Measurements from ENCODE around the gene CPA4. TPM values are rescaled to one million over a fixed set of nuclear protein-coding genes. Genes with fewer than 3 reads are reported as not detected.

Gene CPA4
- total RNA-seq, 2 donors from 2014 or later, result 9.6 to 10.2 TPM

DNA sequence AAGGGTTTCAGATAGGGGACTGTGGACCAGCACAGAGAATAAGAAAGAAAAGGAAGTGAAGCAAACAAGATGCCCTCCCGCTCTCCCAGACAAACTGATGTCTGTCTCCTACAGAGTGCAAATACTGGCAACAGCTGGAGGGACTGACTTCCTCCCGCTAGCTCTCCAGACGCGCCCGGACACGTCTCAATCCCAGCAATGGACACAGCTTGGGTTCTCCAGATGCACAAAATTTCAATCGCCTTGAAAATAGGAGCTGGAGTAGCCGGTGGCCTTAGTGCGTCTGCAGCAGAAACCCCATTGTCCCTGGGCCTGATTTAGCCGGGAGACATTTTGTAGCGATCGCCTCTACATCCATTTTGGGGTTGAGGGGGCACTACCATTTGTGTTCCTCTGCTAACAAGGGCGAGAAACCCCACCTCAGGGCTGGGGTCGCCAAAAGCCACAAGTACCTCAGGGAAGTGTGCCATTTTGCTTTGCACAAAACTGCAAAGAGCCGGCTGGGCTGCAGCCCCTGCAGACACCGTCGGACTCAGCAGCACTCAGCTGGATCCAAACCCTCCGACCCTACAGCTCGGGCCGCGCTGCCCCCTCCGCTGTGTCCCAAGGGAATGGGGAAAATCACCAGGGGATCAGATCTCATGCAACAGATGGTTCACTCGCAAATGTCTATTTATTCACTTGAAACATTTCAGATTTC, 20.4 kb upstream of the CPA4 start:
- Histone ChIP-seq H3K9me3 (no peaks in the 10 kb centered on the region), H3K27ac (peak overlapping the region; percentile 54 to 96 (median 94)), H3K27me3 (no peaks in the 10 kb centered on the region), H3K36me3 (replicated peaks in 1 of 2; ENCODE audit: insufficient read depth in 1 of 2, low read depth in 2 of 2) (peaks cover 0 to 7% of the 10 kb centered on the region in 2 donors), H3K4me1 (peaks cover 71% of the 10 kb centered on the region), H3K4me3 (no peak overlapping the region)
- no peak for TF ChIP-seq POLR2A (IDR thresholded peaks at IDR 0.05)
- TF ChIP-seq, protein P1, sequence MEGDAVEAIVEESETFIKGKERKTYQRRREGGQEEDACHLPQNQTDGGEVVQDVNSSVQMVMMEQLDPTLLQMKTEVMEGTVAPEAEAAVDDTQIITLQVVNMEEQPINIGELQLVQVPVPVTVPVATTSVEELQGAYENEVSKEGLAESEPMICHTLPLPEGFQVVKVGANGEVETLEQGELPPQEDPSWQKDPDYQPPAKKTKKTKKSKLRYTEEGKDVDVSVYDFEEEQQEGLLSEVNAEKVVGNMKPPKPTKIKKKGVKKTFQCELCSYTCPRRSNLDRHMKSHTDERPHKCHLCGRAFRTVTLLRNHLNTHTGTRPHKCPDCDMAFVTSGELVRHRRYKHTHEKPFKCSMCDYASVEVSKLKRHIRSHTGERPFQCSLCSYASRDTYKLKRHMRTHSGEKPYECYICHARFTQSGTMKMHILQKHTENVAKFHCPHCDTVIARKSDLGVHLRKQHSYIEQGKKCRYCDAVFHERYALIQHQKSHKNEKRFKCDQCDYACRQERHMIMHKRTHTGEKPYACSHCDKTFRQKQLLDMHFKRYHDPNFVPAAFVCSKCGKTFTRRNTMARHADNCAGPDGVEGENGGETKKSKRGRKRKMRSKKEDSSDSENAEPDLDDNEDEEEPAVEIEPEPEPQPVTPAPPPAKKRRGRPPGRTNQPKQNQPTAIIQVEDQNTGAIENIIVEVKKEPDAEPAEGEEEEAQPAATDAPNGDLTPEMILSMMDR (IDR thresholded peaks at IDR 0.05), result no peak
- 31 to 33% methylated on average over 20 to 23 of the region's 23 CpGs for WGBS, 2 donors
- ATAC-seq (peak; percentile 1), DNase-seq (peak in 1 of 4 donors; percentile 41)
- intact Hi-C loops (cut with DNase I), result loop anchor here (10.0 kb wide), 1 partner anchor 112 kb away; the partner anchor contains the start of gene CPA1

DNA sequence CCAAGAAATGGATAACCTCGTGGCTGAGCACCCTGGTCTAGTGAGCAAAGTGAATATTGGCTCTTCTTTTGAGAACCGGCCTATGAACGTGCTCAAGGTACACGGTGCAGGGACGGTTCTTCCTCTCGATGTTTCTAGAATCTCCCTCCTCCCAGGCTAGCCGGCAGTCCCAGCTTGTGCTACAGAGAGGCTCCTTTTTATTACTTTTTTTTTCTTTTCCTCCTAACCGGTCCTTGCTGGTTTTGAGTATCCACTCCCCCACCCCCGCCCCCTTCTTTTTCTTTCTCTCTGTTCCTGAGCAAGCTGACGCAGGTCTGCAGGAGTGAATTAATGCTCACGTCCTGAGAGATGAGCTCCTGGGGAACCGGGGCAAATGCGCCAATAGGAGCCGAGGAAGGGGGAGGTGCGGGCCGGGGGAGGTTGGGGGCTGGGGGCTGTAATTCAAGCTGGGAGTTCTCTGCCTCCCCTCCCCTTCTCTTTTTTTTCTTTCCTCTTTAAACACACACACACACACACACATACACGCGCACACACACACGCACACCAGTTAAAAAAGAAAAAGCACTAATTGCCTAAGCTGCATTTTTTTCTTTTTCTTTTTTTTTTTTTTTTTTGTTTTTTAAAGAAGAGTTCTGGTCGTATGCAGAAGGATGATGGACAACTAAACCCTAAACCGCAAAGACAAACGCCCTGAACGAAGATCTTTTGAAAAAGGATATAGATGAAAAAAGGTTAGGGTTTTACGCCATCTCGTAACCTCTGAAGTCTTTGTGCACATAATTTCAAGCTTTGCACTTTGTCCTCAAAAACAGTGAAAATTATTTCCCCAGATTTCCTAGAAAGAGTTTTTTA, 19.7 kb upstream of the CPA4 start:
- ATAC-seq (peak; percentile 8), DNase-seq (peak in 3 of 4 donors; percentile 57 to 67 (median 58))
- H3K27me3 ChIP-seq, result no peaks in the 10 kb centered on the region
- 7 to 11% methylated on average over 25 of the region's 25 CpGs for WGBS, 2 donors
- peak in 2 of 3 donors; percentile 61 to 64 for TF ChIP-seq POLR2A (IDR thresholded peaks at IDR 0.05)
- TF ChIP-seq, protein P1 (IDR thresholded peaks at IDR 0.05), result no peak
- peak overlapping the region; percentile 54 to 96 (median 94) for H3K27ac ChIP-seq
- peaks cover 0 to 7% of the 10 kb centered on the region in 2 donors for H3K36me3 ChIP-seq (replicated peaks in 1 of 2; ENCODE audit: insufficient read depth in 1 of 2, low read depth in 2 of 2)
- peaks cover 79% of the 10 kb centered on the region for H3K4me1 ChIP-seq
- no peaks in the 10 kb centered on the region for H3K9me3 ChIP-seq
- H3K4me3 ChIP-seq, result no peak overlapping the region
- intact Hi-C loops (cut with DNase I), result loop anchor here (10.0 kb wide), 1 partner anchor 111 kb away; the partner anchor contains the start of gene CPA1

DNA sequence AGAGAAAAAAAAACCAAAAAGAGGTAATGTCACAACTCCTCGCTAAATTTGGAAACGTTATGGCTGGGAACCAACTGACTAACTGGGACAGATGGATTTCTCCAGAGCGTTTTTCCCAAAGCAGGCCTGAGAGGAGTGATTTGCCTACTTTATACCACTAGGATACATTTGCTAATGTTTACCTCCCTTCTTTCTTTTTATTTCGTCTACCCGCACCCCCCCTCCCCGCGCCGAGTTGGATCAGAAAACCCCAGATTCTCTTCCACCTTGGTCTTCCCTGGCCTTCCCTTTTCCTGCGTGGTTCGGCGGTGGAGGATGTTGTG, 19.1 kb upstream of the CPA4 start:
- no peaks in the 10 kb centered on the region for H3K27me3 ChIP-seq
- peaks cover 0 to 7% of the 10 kb centered on the region in 2 donors for H3K36me3 ChIP-seq (replicated peaks in 1 of 2; ENCODE audit: insufficient read depth in 1 of 2, low read depth in 2 of 2)
- H3K27ac ChIP-seq, result peak overlapping the region in 3 of 4 donors; percentile 94 to 96 (median 95)
- 22 to 28% methylated on average over 11 of the region's 11 CpGs for WGBS, 2 donors
- intact Hi-C loops (cut with DNase I), result loop anchor here (10.0 kb wide), 1 partner anchor 111 kb away; the partner anchor contains the start of gene CPA1
- H3K4me1 ChIP-seq, result peaks cover 85% of the 10 kb centered on the region
- DNase-seq (no peak), ATAC-seq (no peak)
- peak in 1 of 3 donors; percentile 34 for TF ChIP-seq POLR2A (IDR thresholded peaks at IDR 0.05)
- TF ChIP-seq, protein P1 (IDR thresholded peaks at IDR 0.05), result peak in 4 of 7 experiments; percentile 6 to 23 (median 11)
- no peaks in the 10 kb centered on the region for H3K9me3 ChIP-seq
- H3K4me3 ChIP-seq, result no peak overlapping the region

DNA sequence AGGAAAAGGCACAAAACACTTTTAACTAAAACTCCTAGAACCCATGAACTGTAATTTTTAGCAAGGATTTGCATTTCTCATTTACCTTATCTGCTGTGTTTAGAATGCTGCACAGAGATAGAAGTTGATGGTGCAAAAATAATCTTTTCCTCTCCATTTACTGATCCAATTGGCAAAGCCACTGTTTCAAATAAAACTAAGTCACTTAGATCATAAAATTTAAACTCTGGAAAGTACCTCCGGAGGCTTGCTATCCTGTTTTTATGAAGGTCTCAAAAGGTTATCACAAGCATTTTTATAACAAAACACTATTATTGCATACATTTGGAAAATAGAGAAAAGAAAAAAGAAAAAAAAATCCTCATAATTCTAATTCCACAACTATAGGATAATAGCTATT, 18.7 kb upstream of the CPA4 start:
- H3K4me3 ChIP-seq, result no peak overlapping the region
- WGBS, 2 donors, result 17 to 32% methylated on average over 1 of the region's 1 CpG
- intact Hi-C loops (cut with DNase I), result loop anchor here (10.0 kb wide), 1 partner anchor 111 kb away; the partner anchor contains the start of gene CPA1

More for the DNA sequence above, 18.7 kb upstream of the CPA4 start:
- ATAC-seq (no peak), DNase-seq (no peak)
- Histone ChIP-seq H3K4me1 (peaks cover 89% of the 10 kb centered on the region), H3K36me3 (replicated peaks in 1 of 2; ENCODE audit: insufficient read depth in 1 of 2, low read depth in 2 of 2) (peaks cover 1 to 7% of the 10 kb centered on the region in 2 donors), H3K27ac (peak overlapping the region in 3 of 4 donors; percentile 94 to 96 (median 95)), H3K9me3 (no peaks in the 10 kb centered on the region), H3K27me3 (no peaks in the 10 kb centered on the region)
- TF ChIP-seq, protein P1 (IDR thresholded peaks at IDR 0.05), result peak in 1 of 7 experiments; percentile 0
- TF ChIP-seq POLR2A (IDR thresholded peaks at IDR 0.05), result no peak
